Left ventricle myocardium inferior (tissue), 1 donor: ENCODE measurements around the gene SH3GLB2. TPM values are rescaled to one million over a fixed set of nuclear protein-coding genes. Genes with fewer than 3 reads are reported as not detected.
"Not testable (repeated sequence)": the region's sequence is repeated elsewhere in the genome, so short reads cannot be mapped to it uniquely, and the experiment has no call there.

Source experiments
- DNase-seq: peaks from one replicate; pipeline ENCODE4 v3.0.0-alpha.2; 2020
- H3K27ac ChIP-seq: fragments of 200-600 bp; replicated peaks from 2 replicates; pipeline ENCODE4 v1.8.0; 2021
- H3K27me3 ChIP-seq: fragments of 200-600 bp; 2 replicates; pipeline ENCODE4 v1.8.0; 2021; ENCODE audit warnings: low read depth
- H3K36me3 ChIP-seq: fragments of 200-600 bp; 2 replicates; pipeline ENCODE4 v1.8.0; 2021
- H3K4me1 ChIP-seq: fragments of 200-600 bp; 2 replicates; pipeline ENCODE4 v1.8.0; 2021
- H3K4me3 ChIP-seq: fragments of 200-600 bp; 2 replicates; pipeline ENCODE4 v1.8.0; 2021; ENCODE audit warnings: mild to moderate bottlenecking, moderate library complexity
- H3K9me3 ChIP-seq: fragments of 200-600 bp; replicated peaks from 2 replicates; pipeline ENCODE4 v1.8.0; 2021
- intact Hi-C: fragments of 100-400 bp; cut with micrococcal nuclease; formaldehyde crosslinking; loops from one replicate; pipeline ENCODE4 v1.11.0; 2022
- total RNA-seq: library from RNA; stranded (reverse); fragmentation: NEBNext Ultra II Directional; extraction: Animal tissue kit (Norgen Biotek cat#: 25700); gene quantifications from one replicate; pipeline ENCODE4 v1.2.1, GENCODE V29; 2021
- TF ChIP-seq, protein P1 (sequence below): fragments of 200-600 bp; IDR thresholded peaks from 2 replicates; pipeline ENCODE4 v1.8.0; 2021; ENCODE audit warnings: antibody characterized with exemption, mild to moderate bottlenecking, borderline replicate concordance
- donor health status: DM: no; HTN: yes; CAD: no; lungs with severe emphysema.

Gene SH3GLB2
- total RNA-seq, 1 donor from 2014 or later = 33.9 TPM

DNA sequence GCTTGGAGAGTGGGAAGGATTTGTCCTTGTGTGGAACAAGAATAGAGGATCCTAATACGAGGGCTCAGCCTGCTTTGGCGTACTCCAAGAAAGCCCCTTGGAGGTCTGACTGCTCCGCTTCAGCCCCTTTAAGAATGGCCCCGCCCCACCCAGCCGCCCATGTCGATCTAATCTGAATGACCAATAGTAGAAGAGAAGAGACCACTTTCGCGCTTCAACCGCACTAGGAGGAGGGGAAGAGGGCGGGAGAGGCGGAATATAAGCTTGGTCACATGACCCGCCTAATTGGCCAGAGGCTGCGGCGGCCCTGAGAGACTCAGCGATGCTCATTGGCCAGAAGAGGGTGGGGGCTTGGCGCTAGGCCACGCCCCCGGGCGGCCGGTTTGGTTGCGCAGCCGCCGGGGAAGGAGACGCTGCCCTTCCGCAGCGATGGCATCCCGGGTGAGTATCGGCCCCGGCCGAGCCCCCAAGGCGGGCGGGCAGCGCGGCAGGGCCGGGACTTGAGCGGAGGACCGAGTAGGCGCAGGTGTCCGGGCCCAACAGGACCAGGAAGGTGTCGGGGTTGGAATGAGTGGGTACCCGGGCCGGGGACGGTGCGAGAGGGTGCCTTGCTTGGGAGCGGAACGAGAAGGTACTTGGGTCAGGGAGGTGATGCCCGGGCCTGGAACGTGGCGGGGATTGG is 8.3 kb upstream of the SH3GLB2 start, which contains the start of gene MIGA2:
MIGA2 (plus strand) TSS at position 386 of the 682 bp plus-strand sequence. CDS start 3,969 bp downstream, outside the sequence.
- no peaks in the 10 kb centered on the region for H3K27me3 ChIP-seq
- peak within 1 kb of the TSS; percentile 100 for H3K4me3 ChIP-seq
- peaks cover 47% of the 10 kb centered on the region for H3K4me1 ChIP-seq
- intact Hi-C loops = no loop called here
- H3K36me3 ChIP-seq = peaks cover 13% of the 10 kb centered on the region
- peak; percentile 97 for DNase-seq
- H3K9me3 ChIP-seq = no peaks in the 10 kb centered on the region
- peak within 1 kb of the TSS; percentile 92 for H3K27ac ChIP-seq
- TF ChIP-seq, protein P1, sequence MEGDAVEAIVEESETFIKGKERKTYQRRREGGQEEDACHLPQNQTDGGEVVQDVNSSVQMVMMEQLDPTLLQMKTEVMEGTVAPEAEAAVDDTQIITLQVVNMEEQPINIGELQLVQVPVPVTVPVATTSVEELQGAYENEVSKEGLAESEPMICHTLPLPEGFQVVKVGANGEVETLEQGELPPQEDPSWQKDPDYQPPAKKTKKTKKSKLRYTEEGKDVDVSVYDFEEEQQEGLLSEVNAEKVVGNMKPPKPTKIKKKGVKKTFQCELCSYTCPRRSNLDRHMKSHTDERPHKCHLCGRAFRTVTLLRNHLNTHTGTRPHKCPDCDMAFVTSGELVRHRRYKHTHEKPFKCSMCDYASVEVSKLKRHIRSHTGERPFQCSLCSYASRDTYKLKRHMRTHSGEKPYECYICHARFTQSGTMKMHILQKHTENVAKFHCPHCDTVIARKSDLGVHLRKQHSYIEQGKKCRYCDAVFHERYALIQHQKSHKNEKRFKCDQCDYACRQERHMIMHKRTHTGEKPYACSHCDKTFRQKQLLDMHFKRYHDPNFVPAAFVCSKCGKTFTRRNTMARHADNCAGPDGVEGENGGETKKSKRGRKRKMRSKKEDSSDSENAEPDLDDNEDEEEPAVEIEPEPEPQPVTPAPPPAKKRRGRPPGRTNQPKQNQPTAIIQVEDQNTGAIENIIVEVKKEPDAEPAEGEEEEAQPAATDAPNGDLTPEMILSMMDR = no peak

- peak overlapping the region; percentile 92 for H3K27ac ChIP-seq
- H3K4me3 ChIP-seq = peak overlapping the region; percentile 100
- H3K27me3 ChIP-seq, H3K9me3 ChIP-seq, DNase-seq, intact Hi-C loops, H3K36me3 ChIP-seq: not testable (repeated sequence)
- peaks cover 47% of the 10 kb centered on the region for H3K4me1 ChIP-seq
Measured at GRCh38 chr9:129035838-129036237, 7.7 kb upstream of the SH3GLB2 start.

DNA sequence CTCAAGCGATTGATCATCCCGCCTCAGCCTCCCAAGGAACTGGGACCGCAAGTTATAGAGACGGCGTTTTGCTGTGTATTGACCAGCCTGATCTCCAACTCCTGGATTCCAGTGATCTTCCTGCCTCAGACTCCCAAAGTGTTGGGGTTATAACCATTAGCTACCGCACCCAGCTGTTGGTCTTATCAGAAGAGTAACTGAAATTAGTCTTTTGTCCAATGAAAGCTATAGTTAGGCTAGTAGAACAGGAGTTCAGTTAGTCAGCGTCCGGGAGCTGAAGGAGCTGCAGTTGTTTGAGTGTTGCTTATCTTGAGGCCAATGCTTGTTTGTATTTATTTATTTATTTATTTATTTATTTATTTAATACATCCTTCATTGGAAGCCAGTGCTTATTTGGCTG is 5.1 kb upstream of the SH3GLB2 start:
- no peaks in the 10 kb centered on the region for H3K27me3 ChIP-seq
- intact Hi-C loops = no loop called here

DNA sequence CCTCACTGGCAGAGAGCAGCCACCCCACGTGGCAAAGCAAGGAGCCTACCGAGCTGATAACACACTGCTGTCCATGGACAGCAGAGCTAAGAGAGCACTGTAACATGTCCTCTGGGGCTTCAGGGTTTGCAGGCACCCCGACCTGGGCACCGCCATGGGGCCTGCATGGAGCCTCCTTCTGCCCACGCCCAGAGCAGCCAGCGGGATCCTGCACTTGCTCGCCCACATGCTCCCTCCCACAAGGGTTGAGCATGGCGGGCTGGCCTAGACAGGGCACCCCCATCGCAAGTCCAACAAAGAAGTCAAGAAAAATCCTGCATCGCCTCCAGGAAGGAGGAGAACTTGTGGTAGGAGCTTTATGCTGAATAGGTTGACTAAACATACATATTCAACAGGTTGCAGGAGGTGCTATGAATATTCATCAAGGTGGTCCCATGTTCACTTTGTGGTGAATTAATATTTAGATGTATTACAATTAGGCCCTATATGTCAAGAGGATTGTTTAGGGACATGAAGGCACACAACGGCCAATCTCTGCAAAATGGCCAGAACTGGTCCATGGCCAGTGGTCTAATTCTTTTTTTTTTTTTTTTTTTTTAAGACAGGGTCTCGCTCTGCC is 4.5 kb upstream of the SH3GLB2 start:
- no peak for DNase-seq
- H3K36me3 ChIP-seq = no peaks in the 10 kb centered on the region
- H3K4me1 ChIP-seq = peaks cover 32% of the 10 kb centered on the region
- H3K27me3 ChIP-seq = no peaks in the 10 kb centered on the region
- TF ChIP-seq, protein P1 = no peak
- no peak overlapping the region for H3K4me3 ChIP-seq
- intact Hi-C loops = no loop called here
- no peak overlapping the region for H3K27ac ChIP-seq
- no peaks in the 10 kb centered on the region for H3K9me3 ChIP-seq

More for the DNA sequence above, 5.1 kb upstream of the SH3GLB2 start:
- Histone ChIP-seq H3K9me3 (no peaks in the 10 kb centered on the region), H3K4me3 (no peak overlapping the region), H3K36me3 (no peaks in the 10 kb centered on the region), H3K27ac (no peak overlapping the region), H3K4me1 (peaks cover 35% of the 10 kb centered on the region)
- DNase-seq = no peak
- TF ChIP-seq, protein P1 = no peak

- no peak overlapping the region for H3K27ac ChIP-seq
- no peaks in the 10 kb centered on the region for H3K27me3 ChIP-seq
- no peaks in the 10 kb centered on the region for H3K9me3 ChIP-seq
- DNase-seq = no peak
- H3K4me1 ChIP-seq = peaks cover 32% of the 10 kb centered on the region
- no peak overlapping the region for H3K4me3 ChIP-seq
- no peaks in the 10 kb centered on the region for H3K36me3 ChIP-seq
- TF ChIP-seq, protein P1 = no peak
- intact Hi-C loops = no loop called here
Measured at GRCh38 chr9:129031514-129031913, 3.4 kb upstream of the SH3GLB2 start.

DNA sequence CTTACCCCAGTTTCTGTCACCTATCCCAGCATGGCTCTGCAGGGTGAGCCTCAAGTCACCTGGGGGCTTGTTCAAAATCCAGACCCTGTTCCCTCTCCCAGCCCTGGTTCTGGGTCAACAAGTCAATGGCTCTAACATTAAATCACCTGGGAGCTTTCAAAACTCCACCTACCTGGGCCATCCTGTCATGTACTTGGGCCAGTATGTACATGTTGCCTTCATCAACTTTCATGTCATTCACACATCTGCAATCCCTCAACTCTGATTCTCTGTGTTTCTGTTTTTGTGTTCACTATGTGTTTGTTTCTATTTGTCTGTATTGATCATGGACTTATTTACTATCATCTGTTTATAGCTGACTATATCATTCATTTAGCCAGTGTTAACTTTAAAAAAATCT is 2.1 kb upstream of the SH3GLB2 start:
- no peaks in the 10 kb centered on the region for H3K36me3 ChIP-seq
- peaks cover 32% of the 10 kb centered on the region for H3K4me1 ChIP-seq
- H3K9me3 ChIP-seq = no peaks in the 10 kb centered on the region
- H3K27me3 ChIP-seq = no peaks in the 10 kb centered on the region
- no peak overlapping the region for H3K4me3 ChIP-seq
- no peak for DNase-seq
- H3K27ac ChIP-seq = no peak overlapping the region
- intact Hi-C loops = no loop called here
- TF ChIP-seq, protein P1 = no peak
